ENCODE data around the gene SYP.

DNA sequence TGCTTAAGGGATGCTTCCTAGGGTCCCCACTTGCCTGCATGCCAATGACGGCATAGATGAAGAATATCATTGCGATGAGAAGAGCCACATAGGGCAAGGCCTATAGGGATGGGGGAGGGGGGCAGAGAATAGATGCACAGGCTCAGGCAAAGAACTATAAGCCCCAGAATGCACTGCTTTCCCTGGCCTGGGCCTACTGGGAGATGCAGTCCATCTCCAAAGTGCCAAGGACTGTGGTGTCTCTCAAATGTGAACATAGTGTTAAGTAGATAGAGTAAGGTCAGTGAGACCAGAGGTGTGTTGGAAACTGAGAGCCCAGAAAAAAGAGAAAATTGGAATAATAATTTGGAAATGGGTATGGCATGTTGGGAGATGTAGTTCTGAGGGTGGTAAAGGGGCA is 12.2 kb upstream of the SYP start:
- TF ChIP-seq ZNF232 (CRISPR knock-in tag; IDR thresholded peaks at IDR 0.05) (no peak), GTF2F1 (IDR thresholded peaks at IDR 0.05; ENCODE audit: low read depth, low read length) (no peak), SMC3 (conservative IDR thresholded peaks at IDR 0.05; ENCODE audit: insufficient read depth, low read depth, low read length) (no peak), TOE1 (IDR thresholded peaks at IDR 0.05; ENCODE audit: borderline replicate concordance) (no peak), TOE1 (CRISPR knock-in tag; IDR thresholded peaks at IDR 0.05; ENCODE audit: borderline replicate concordance, low read depth) (no peak), SNAPC5 (CRISPR knock-in tag; IDR thresholded peaks at IDR 0.05) (no peak), TEAD4 (IDR thresholded peaks at IDR 0.05; ENCODE audit: low read length) (no peak), TEAD4 (CRISPR knock-in tag; IDR thresholded peaks at IDR 0.05; ENCODE audit: borderline replicate concordance) (no peak), GABPA (tag; conservative IDR thresholded peaks at IDR 0.05; ENCODE audit: low read depth) (no peak), TCF3 (CRISPR knock-in tag; IDR thresholded peaks at IDR 0.05) (no peak), NFIC (IDR thresholded peaks at IDR 0.05) (no peak), SPI1 (IDR thresholded peaks at IDR 0.05; ENCODE audit: borderline replicate concordance, low read depth, low read length) (no peak)
- TF ChIP-seq, protein P1, sequence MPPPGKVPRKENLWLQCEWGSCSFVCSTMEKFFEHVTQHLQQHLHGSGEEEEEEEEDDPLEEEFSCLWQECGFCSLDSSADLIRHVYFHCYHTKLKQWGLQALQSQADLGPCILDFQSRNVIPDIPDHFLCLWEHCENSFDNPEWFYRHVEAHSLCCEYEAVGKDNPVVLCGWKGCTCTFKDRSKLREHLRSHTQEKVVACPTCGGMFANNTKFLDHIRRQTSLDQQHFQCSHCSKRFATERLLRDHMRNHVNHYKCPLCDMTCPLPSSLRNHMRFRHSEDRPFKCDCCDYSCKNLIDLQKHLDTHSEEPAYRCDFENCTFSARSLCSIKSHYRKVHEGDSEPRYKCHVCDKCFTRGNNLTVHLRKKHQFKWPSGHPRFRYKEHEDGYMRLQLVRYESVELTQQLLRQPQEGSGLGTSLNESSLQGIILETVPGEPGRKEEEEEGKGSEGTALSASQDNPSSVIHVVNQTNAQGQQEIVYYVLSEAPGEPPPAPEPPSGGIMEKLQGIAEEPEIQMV (tag; conservative IDR thresholded peaks at IDR 0.05; ENCODE audit: low read depth): no peak
- TF ChIP-seq, protein P2, sequence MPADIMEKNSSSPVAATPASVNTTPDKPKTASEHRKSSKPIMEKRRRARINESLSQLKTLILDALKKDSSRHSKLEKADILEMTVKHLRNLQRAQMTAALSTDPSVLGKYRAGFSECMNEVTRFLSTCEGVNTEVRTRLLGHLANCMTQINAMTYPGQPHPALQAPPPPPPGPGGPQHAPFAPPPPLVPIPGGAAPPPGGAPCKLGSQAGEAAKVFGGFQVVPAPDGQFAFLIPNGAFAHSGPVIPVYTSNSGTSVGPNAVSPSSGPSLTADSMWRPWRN (IDR thresholded peaks at IDR 0.05; ENCODE audit: low read depth): no peak
- TF ChIP-seq, protein P3, sequence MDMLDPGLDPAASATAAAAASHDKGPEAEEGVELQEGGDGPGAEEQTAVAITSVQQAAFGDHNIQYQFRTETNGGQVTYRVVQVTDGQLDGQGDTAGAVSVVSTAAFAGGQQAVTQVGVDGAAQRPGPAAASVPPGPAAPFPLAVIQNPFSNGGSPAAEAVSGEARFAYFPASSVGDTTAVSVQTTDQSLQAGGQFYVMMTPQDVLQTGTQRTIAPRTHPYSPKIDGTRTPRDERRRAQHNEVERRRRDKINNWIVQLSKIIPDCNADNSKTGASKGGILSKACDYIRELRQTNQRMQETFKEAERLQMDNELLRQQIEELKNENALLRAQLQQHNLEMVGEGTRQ (CRISPR knock-in tag; IDR thresholded peaks at IDR 0.05): no peak
